Activated CD8-positive, alpha-beta memory T cell treated with anti-CD3 and anti-CD28 coated beads for 36 hours (primary cell): ENCODE results near the gene GPRC5D. TPM values are rescaled to one million over a fixed set of nuclear protein-coding genes. Genes with fewer than 3 reads are reported as not detected.

Experiments
- CTCF ChIA-PET: fragments of 350-600 bp; sonication (Branson Sonifier 250); formaldehyde crosslinking; loops from one replicate; lab custom pipeline; 2021; ENCODE audit warnings: antibody characterized with exemption; lab: Charles Lee
- POLR2A ChIA-PET: fragments of 350-600 bp; sonication (Branson Sonifier 250); formaldehyde crosslinking; loops from one replicate; lab custom pipeline; 2021; ENCODE audit warnings: antibody characterized with exemption; lab: Charles Lee
- total RNA-seq, 2 experiments: library from RNA; stranded (reverse); gene quantifications; one replicate each; pipeline ENCODE4 v1.2.3, GENCODE V29; 2021

GPRC5D gene
- total RNA-seq: not detected

DNA sequence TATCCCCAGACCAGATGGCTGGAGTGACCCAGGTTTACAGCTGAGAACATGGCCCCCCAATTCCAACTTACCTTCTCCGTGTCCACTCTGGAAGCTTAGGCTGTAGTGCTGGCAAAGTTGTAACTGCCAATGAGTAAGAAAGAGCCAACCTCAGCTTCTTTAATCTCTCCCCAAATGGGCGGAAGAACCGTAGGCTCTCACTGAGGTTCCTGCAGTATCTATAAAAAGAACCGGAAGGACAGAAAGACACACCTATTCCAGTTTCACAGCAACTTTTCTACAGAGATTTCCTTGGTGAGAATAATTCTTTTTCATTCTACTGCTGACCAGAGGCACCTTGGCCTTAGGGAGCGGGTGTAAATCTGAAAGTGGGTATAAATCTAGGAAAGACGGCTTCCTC, at the start of gene GPRC5D:
Gene GPRC5D, minus strand, starts transcription at position 135 of the 400 bp plus-strand sequence. CDS start 1,786 bp downstream, outside the sequence.
- ChIA-PET CTCF (no interaction called here), POLR2A (no interaction called here)

GRCh38 chr12:13001775-13002040, 49.7 kb upstream of the GPRC5D start:
- POLR2A ChIA-PET: no interaction called here
- CTCF ChIA-PET: interaction anchor here (0.9 kb wide), 1 partner anchor 210 kb away, joined by 3 read pairs; no protein-coding TSS in a partner anchor

DNA sequence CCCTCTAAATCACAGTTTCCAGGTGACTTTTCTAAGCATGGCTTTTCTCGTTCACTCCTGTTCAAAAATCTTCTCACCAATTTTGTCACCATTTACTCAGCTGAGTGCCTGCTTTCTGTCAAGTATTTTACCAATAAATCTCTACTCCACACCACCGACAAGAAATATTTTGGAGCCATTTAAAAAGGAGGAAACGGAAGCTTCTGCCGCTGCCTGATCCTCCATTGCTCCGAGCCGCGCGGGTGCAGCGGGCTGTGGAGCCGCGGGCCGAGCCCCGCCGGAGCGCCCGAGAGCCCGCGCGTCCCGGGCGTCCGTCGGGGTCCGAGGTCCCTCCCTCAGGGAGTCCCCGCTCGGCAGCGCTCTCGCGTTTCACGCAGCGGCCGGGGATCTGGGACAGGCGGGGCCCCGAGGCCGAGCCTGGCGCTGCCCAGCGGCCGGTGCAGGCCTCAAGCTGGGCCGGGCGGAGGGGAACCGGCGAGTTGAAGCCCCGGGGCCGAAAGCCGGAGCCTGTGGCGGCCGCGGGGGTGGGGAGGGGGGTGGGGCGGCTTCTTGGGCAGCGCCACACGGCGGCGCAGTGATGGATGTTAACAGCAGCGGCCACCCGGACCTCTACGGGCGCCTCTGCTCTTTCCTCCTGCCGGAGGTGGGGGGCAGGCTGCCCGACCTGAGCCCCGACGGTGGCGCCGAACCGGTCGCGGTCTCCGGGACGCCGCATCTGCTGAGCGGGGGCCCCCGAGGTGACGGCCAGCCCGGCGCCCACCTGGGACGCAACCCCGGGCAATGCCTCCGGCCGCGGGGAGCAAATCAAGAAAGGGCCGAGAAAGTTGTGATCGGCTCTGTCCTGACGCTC, 49.2 kb upstream of the GPRC5D start:
- ChIA-PET CTCF (interaction anchor here (0.9 kb wide), 1 partner anchor 210 kb away, joined by 3 read pairs; no protein-coding TSS in a partner anchor), POLR2A (interaction anchor here (0.6 kb wide), 1 partner anchor 89 kb away, joined by 4 read pairs; no protein-coding TSS in a partner anchor)

- ChIA-PET POLR2A (no interaction called here), CTCF (no interaction called here)
These were observed 48.6 kb upstream of the GPRC5D start for GRCh38 chr12:13000616-13000924.

DNA sequence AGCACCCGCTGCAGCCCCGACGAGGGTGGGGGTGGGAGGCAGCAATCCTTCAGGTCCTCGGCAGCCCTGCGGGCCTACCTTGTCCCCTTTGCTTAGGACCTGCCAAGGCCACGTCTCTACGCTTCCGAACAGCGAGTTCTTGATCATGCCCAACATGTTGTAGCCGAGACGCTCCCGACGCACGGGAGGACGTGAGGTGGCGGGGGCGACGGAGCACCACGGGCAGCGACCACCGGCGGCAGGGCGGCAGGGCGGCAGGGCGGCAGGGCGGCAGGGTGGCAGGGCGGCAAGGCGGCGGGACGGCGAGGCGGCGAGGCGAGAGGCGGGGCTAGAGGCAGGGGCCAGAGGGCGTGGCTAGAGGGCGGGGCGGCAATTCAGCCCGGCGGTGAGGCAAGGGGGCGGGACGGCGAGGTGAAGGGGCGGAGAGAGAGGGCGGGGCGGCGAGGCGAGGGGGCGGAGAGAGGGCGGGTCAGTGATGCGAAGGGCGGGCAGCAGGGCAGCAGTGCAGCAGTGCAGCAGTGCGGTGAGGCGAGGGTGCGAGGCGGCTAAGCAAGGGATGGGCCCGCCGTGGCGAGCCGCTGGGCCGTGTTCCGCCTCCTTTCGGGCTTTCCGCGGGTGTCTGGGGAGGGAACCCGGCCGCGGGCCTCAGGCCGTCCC, 48.1 kb upstream of the GPRC5D start, which contains the start of gene HEBP1:
Gene HEBP1, minus strand, starts transcription at position 307 of the 657 bp plus-strand sequence. Its CDS starts 151 bp downstream, at position 156.
- CTCF ChIA-PET: no interaction called here
- POLR2A ChIA-PET: no interaction called here

DNA sequence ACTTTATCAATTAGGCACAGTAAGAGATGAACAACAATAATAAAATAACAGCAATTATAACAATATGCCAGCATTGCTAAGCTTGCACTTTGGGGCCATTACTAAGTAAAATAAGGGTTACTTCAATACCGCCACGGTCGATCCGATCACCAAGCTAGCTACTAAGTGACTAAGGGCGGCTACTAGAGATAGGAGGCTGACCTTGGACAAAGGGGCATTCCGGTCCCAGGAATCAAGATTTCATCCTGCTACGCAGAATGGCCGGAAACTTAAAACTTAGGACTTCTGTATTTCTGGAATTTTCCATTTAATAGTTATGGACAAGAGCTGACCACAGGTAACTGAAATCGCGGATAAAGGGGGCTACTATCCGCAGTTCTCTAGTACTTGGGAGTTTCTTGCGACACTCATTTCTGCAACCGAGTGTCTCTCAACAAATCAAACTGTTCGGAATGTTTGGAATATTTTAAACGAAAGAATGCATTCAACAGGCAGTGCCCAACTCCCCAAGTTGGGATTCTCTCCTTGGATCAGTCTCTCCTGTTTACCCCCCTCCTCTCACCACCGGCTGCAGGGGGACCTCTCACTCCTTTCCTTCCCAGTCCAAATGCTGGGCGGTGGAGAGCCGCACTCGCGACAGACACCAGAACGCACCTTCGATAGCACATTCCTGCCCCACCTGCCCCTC, 47.4 kb upstream of the GPRC5D start:
- CTCF ChIA-PET: no interaction called here
- POLR2A ChIA-PET: no interaction called here

- CTCF ChIA-PET: no interaction called here
These were observed 46.3 kb upstream of the GPRC5D start for GRCh38 chr12:12998248-12998647.

GRCh38 chr12:12997734-12998133, 45.8 kb upstream of the GPRC5D start:
- POLR2A ChIA-PET: no interaction called here
- CTCF ChIA-PET: no interaction called here

More at GRCh38 chr12:12998248-12998647, 46.3 kb upstream of the GPRC5D start:
- POLR2A ChIA-PET: interaction anchor here (0.5 kb wide), 1 partner anchor 179 kb away, joined by 6 read pairs; no protein-coding TSS in a partner anchor

- CTCF ChIA-PET: no interaction called here
- POLR2A ChIA-PET: no interaction called here
These were observed 45.2 kb upstream of the GPRC5D start for GRCh38 chr12:12997156-12997555.

- ChIA-PET CTCF (no interaction called here), POLR2A (no interaction called here)
These were observed 44.2 kb upstream of the GPRC5D start for GRCh38 chr12:12996209-12996608.

DNA sequence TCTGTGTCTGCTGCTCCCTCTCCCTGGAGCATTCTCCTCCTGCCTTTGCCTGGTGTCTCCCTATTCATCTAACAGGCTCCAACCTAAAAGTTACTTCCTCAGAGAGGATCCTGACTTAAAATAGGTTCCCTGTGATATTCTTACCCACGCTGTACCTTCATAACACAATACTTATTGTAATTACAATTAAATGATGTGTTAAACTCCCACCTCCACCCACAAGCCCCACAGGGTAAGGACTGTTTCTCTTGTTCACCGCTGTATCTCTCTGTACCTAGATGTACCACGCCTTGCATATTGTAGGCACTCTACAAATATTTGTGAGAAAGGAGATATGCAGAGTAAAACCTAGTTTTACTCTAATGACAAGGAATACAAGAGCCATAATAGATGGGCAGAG, 43.1 kb upstream of the GPRC5D start:
- ChIA-PET POLR2A (no interaction called here), CTCF (no interaction called here)

GRCh38 chr12:12993367-12993766, 41.4 kb upstream of the GPRC5D start:
- CTCF ChIA-PET: interaction anchor here (0.7 to 1.3 kb wide), 2 partner anchors 10 to 85 kb away, joined by 3 to 4 read pairs; no protein-coding TSS in a partner anchor
- POLR2A ChIA-PET: interaction anchor here (0.7 kb wide), 1 partner anchor 202 kb away, joined by 3 read pairs; no protein-coding TSS in a partner anchor

GRCh38 chr12:12992418-12993130, 40.6 kb upstream of the GPRC5D start:
- ChIA-PET POLR2A (interaction anchor here (0.7 kb wide), 1 partner anchor 203 kb away, joined by 3 read pairs; no protein-coding TSS in a partner anchor), CTCF (interaction anchor here (1.3 kb wide), 1 partner anchor 84 kb away, joined by 3 read pairs; no protein-coding TSS in a partner anchor)

DNA sequence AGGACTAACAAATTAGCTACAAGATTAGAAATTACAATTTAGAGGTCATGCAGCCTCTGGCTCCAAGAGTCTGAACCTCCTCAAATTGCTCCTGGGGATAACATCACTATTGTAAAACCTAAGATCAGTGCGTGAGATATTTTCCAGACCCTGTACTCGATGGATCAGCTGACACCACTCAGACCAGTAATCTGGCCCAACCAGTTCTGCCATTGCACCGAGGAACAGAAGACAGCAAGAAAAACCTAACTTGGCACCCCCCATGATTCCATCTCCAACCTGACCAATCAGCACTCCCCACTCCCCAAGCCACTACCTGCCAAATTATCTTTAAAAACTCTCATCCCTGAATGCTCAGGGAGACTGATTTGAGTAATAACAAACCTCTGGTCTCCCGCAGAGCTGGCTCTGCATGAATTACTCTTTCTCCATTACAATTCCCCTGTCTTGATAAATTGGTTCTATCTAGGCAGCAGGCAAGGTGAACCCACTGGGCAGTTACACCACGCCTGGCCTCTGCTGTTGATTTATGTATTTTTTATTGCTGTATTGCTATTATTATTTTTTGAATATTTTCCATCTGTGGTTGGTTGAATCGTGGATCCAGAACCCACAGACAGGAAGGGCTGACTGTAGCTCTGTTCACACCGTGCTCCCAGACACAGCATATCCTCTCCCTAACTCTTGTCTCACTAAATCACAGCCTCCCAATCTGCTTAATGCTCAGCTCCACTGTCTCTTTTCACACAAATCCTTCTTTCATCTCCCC, 38.9 kb upstream of the GPRC5D start:
- ChIA-PET CTCF (interaction anchor here (1.8 kb wide), 1 partner anchor 9 kb away, joined by 3 read pairs; no protein-coding TSS in a partner anchor), POLR2A (no interaction called here)

GRCh38 chr12:12987421-12987820, 35.5 kb upstream of the GPRC5D start:
- POLR2A ChIA-PET: no interaction called here
- CTCF ChIA-PET: interaction anchor here (0.7 to 1.5 kb wide), 2 partner anchors 71 to 150 kb away, joined by 3 read pairs; no protein-coding TSS in a partner anchor

DNA sequence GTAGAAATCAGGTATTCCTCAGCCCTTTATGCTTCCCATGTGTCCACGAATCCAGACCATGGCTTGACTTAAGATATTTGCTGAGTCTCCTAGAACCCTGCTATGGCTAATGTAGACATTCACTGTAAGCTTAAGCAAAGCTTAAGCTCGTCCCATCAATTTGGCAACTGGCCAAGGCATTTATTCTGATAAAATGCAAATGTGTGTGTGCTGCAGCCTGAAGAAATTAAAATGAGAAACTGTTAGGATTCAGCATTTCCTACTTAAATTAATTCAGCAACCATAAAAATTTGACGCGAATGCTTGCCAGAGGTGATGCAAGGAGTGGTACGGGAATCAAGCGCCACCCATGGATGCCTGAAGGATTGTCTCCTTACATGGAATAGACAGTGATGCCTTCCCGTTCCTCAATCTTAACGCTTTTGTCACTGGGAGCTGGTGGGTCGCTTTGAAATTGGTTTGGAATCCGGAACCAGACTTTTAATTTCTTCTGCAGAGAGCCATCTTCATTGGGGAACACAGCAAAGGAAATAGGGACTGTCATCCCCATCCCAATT, 34.9 kb upstream of the GPRC5D start:
- POLR2A ChIA-PET: no interaction called here
- CTCF ChIA-PET: interaction anchor here (0.7 to 1.5 kb wide), 2 partner anchors 70 to 150 kb away, joined by 3 read pairs; no protein-coding TSS in a partner anchor

- ChIA-PET POLR2A (no interaction called here), CTCF (interaction anchor here (1.4 to 1.5 kb wide), 2 partner anchors 69 to 226 kb away, joined by 3 to 10 read pairs; no protein-coding TSS in a partner anchor)
These were observed 33.9 kb upstream of the GPRC5D start for GRCh38 chr12:12985817-12986408.
